ENCODE measurements around the gene HOXC9.

HOXC9 gene

GRCh38 chr12:54000116-54001114, at the start of gene HOXC9:
Gene HOXC9 (plus strand): TSS chr12:54000161. CDS start chr12:54000189, 28 bp downstream.
- no peak for TF ChIP-seq GATA1 (IDR thresholded peaks at IDR 0.05; ENCODE audit: low read depth, low read length)
- no peak for TF ChIP-seq POLR2A (IDR thresholded peaks at IDR 0.05; ENCODE audit: low read length)
- DNase-seq: no peak

- DNase-seq: no peak
- TF ChIP-seq GATA1 (IDR thresholded peaks at IDR 0.05; ENCODE audit: low read depth, low read length) (no peak), POLR2A (IDR thresholded peaks at IDR 0.05; ENCODE audit: low read length) (no peak)
Observed at GRCh38 chr12:53950437-53950773, 49.6 kb upstream of the HOXC9 start.

GRCh38 chr12:53950789-53951576, 49.0 kb upstream of the HOXC9 start:
- TF ChIP-seq POLR2A (IDR thresholded peaks at IDR 0.05; ENCODE audit: low read length) (no peak), GATA1 (IDR thresholded peaks at IDR 0.05; ENCODE audit: low read depth, low read length) (no peak)

GRCh38 chr12:53951577-53952334, 48.2 kb upstream of the HOXC9 start:
- DNase-seq: no peak
- TF ChIP-seq GATA1 (IDR thresholded peaks at IDR 0.05; ENCODE audit: low read depth, low read length) (no peak), POLR2A (IDR thresholded peaks at IDR 0.05; ENCODE audit: low read length) (no peak)

More at GRCh38 chr12:53950789-53951576, 49.0 kb upstream of the HOXC9 start:
- DNase-seq: no peak

- TF ChIP-seq GATA1 (IDR thresholded peaks at IDR 0.05; ENCODE audit: low read depth, low read length) (no peak), POLR2A (IDR thresholded peaks at IDR 0.05; ENCODE audit: low read length) (no peak)
- DNase-seq: no peak
Observed at GRCh38 chr12:53952335-53952694, 47.6 kb upstream of the HOXC9 start.

GRCh38 chr12:53952871-53953734, 46.9 kb upstream of the HOXC9 start:
- no peak for DNase-seq
- TF ChIP-seq POLR2A (IDR thresholded peaks at IDR 0.05; ENCODE audit: low read length) (no peak), GATA1 (IDR thresholded peaks at IDR 0.05; ENCODE audit: low read depth, low read length) (no peak)

- no peak for TF ChIP-seq GATA1 (IDR thresholded peaks at IDR 0.05; ENCODE audit: low read depth, low read length)
- TF ChIP-seq POLR2A (IDR thresholded peaks at IDR 0.05; ENCODE audit: low read length): no peak
Observed at GRCh38 chr12:53953831-53954693, 45.9 kb upstream of the HOXC9 start.

GRCh38 chr12:53954694-53955035, 45.3 kb upstream of the HOXC9 start, which contains the start of gene HOXC12:
Gene HOXC12 (plus strand): TSS chr12:53954903. CDS start chr12:53954930, 27 bp downstream.
- TF ChIP-seq GATA1 (IDR thresholded peaks at IDR 0.05; ENCODE audit: low read depth, low read length): no peak
- no peak for TF ChIP-seq POLR2A (IDR thresholded peaks at IDR 0.05; ENCODE audit: low read length)

More at GRCh38 chr12:53953831-53954693, 45.9 kb upstream of the HOXC9 start:
- DNase-seq: no peak

GRCh38 chr12:53955036-53955775, 44.8 kb upstream of the HOXC9 start:
- TF ChIP-seq POLR2A (IDR thresholded peaks at IDR 0.05; ENCODE audit: low read length) (no peak), GATA1 (IDR thresholded peaks at IDR 0.05; ENCODE audit: low read depth, low read length) (no peak)
- no peak for DNase-seq

More at GRCh38 chr12:53954694-53955035, 45.3 kb upstream of the HOXC9 start, which contains the start of gene HOXC12:
- DNase-seq: no peak

GRCh38 chr12:53955776-53956250, 44.1 kb upstream of the HOXC9 start:
- no peak for TF ChIP-seq POLR2A (IDR thresholded peaks at IDR 0.05; ENCODE audit: low read length)
- TF ChIP-seq GATA1 (IDR thresholded peaks at IDR 0.05; ENCODE audit: low read depth, low read length): no peak
- no peak for DNase-seq

- TF ChIP-seq POLR2A (IDR thresholded peaks at IDR 0.05; ENCODE audit: low read length) (no peak), GATA1 (IDR thresholded peaks at IDR 0.05; ENCODE audit: low read depth, low read length) (no peak)
- DNase-seq: no peak
Observed at GRCh38 chr12:53956251-53956887, 43.6 kb upstream of the HOXC9 start.
